ENCODE results near the gene AMN1. TPM values are rescaled to one million over a fixed set of nuclear protein-coding genes. Genes with fewer than 3 reads are reported as not detected.
"Not testable (repeated sequence)": the region's sequence is repeated elsewhere in the genome, so short reads cannot be mapped to it uniquely, and the experiment has no call there.

Gene AMN1
- total and polyA plus RNA-seq, 8 donors, result 3.5 to 8.4 (median 4.9) TPM

DNA sequence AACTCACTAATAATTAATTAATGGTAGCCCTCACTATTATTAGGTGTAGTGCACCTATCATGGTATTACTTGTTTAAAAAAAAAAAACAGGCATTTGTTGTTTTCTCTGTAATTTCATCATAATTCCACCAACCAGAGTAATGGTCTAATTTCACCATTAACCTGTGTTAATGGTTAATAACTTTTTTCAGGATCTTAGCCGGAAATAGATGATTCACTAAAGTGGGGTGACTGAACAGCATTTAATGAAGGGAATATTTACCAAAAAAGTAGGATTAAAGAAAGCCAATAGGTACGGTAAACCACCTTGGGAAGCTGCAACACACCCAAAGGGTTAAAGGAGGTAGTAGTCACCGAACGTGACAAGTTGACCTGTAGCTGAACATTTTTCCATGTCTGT lies 56.3 kb downstream of the AMN1 start:
- Histone ChIP-seq H3K4me3 (no peak overlapping the region), H3K9me3 (no peaks in the 10 kb centered on the region), H3K4me1 (no peaks in the 10 kb centered on the region), H3K27ac (no peak overlapping the region), H3K36me3 (no peaks in the 10 kb centered on the region), H3K27me3 (no peaks in the 10 kb centered on the region)
- intact Hi-C loops (cut with DNase I), result no loop called here
- no peak for ATAC-seq
- WGBS, 2 donors, result 85 to 89% methylated on average over 4 of the region's 4 CpGs
- TF ChIP-seq, protein P1, sequence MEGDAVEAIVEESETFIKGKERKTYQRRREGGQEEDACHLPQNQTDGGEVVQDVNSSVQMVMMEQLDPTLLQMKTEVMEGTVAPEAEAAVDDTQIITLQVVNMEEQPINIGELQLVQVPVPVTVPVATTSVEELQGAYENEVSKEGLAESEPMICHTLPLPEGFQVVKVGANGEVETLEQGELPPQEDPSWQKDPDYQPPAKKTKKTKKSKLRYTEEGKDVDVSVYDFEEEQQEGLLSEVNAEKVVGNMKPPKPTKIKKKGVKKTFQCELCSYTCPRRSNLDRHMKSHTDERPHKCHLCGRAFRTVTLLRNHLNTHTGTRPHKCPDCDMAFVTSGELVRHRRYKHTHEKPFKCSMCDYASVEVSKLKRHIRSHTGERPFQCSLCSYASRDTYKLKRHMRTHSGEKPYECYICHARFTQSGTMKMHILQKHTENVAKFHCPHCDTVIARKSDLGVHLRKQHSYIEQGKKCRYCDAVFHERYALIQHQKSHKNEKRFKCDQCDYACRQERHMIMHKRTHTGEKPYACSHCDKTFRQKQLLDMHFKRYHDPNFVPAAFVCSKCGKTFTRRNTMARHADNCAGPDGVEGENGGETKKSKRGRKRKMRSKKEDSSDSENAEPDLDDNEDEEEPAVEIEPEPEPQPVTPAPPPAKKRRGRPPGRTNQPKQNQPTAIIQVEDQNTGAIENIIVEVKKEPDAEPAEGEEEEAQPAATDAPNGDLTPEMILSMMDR (IDR thresholded peaks at IDR 0.05), result no peak
- FAIRE-seq, result no peak
- DNase-seq, result no peak

DNA sequence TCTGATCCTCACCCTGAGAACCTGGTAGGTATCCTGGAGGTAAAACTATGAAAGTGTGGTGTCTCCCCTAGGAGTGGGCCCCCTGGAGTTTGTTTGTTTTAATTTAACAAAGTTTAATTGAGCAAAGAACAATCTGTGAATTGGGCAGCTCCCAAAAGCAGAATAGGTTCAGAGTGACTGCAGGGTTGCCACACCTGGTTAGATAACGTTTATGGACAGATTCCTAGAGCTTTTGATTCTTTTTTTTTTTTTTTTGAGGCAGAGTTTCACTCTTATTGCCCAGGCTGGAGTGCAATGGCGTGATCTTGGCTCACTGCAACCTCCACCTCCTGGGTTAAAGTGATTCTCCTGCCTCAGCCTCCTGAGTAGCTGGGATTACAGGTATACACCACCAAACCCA lies 59.2 kb downstream of the AMN1 start:
- H3K27ac ChIP-seq; FAIRE-seq; ATAC-seq; H3K9me3 ChIP-seq; H3K4me1 ChIP-seq; H3K36me3 ChIP-seq; H3K4me3 ChIP-seq; intact Hi-C loops (cut with DNase I); DNase-seq; H3K27me3 ChIP-seq: not testable (repeated sequence)
- WGBS, 2 donors, result 83 to 90% methylated on average over 2 of the region's 2 CpGs

DNA sequence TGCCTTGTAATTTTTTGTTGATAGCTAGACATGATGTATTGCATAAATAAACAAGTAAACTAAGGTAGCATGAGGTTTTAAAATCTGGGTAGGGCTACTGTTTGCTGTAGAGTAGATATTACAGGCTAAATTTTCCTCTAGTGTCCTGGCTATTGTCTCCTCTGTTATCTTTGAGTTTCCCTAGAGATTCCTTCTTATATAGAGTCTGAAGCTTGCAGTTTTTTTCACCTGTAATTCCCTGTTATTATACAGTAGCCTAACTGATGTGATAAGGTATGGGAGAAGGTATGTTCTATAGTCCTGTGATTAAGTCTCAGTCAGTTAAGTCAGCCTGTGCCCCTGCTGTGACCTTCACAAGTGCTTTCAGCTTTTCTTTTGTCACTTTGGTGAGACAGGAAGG lies 59.8 kb downstream of the AMN1 start:
- FAIRE-seq (no peak), DNase-seq (no peak)
- intact Hi-C loops (cut with DNase I), result no loop called here

DNA sequence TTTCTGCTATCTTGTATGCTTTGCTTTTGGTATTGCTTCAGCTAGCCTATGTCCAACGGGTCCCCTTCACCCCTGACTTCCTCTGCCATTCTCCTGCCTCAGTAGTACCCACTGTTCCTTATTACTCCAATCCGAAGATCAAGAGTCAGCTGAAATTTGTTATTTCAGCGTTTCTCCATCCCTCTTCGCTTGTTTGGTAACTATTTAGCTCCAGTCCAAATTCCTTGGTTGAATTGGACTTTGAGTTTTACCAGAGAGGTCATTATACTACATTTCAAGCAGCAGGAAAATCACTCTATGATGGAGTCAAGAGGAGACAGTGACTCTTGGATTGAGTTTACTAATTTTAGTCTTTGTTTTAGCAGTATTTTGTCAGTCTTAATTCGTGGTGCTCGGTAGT lies 64.8 kb downstream of the AMN1 start:
- intact Hi-C loops (cut with DNase I), result no loop called here

More for the DNA sequence above, 59.8 kb downstream of the AMN1 start:
- Histone ChIP-seq H3K9me3 (no peaks in the 10 kb centered on the region), H3K27ac (no peak overlapping the region), H3K27me3 (no peaks in the 10 kb centered on the region), H3K36me3 (no peaks in the 10 kb centered on the region), H3K4me1 (no peaks in the 10 kb centered on the region), H3K4me3 (no peak overlapping the region)
- ATAC-seq, result no peak
- TF ChIP-seq, protein P1 (IDR thresholded peaks at IDR 0.05), result no peak

DNA sequence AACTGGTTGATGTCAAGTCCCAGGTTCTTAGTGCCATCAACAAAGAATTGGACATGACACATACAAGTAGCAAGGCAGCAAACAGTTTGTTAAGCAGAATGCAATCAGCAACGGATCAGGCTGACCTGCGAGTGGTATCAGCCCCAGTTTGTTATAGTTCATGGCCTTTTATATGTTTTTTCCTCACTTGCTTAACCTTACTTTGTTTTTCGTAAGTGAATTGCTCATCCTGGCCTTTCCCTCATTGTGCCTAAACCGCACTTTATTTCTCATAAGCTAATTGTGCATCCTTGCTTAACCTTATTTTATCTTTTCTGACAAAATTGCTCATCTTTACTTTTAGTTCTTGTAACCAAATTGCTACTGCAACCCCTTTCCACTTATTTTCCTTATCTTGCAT lies 65.2 kb downstream of the AMN1 start:
- DNase-seq (no peak), FAIRE-seq (no peak)
- intact Hi-C loops (cut with DNase I), result no loop called here

More for the DNA sequence above, 64.8 kb downstream of the AMN1 start:
- no peaks in the 10 kb centered on the region for H3K27me3 ChIP-seq
- peaks cover 0 to 2% (median 0%) of the 10 kb centered on the region in 3 donors for H3K36me3 ChIP-seq
- DNase-seq (no peak), ATAC-seq (no peak), FAIRE-seq (no peak)
- WGBS, 2 donors, result 85 to 93% methylated on average over 6 of the region's 6 CpGs
- H3K4me3 ChIP-seq, result no peak overlapping the region
- H3K9me3 ChIP-seq, result no peaks in the 10 kb centered on the region
- TF ChIP-seq, protein P1 (IDR thresholded peaks at IDR 0.05), result no peak
- H3K27ac ChIP-seq, result no peak overlapping the region
- peaks cover 0 to 6% (median 6%) of the 10 kb centered on the region in 3 donors for H3K4me1 ChIP-seq

More for the DNA sequence above, 65.2 kb downstream of the AMN1 start:
- ATAC-seq, result no peak
- TF ChIP-seq, protein P1 (IDR thresholded peaks at IDR 0.05), result no peak
- H3K9me3 ChIP-seq, result no peaks in the 10 kb centered on the region
- WGBS, 2 donors, result 87% methylated on average over 4 of the region's 4 CpGs
- H3K36me3 ChIP-seq, result peaks cover 0 to 2% (median 0%) of the 10 kb centered on the region in 3 donors
- peaks cover 0 to 6% (median 6%) of the 10 kb centered on the region in 3 donors for H3K4me1 ChIP-seq
- no peak overlapping the region for H3K27ac ChIP-seq
- H3K27me3 ChIP-seq, result no peaks in the 10 kb centered on the region
- no peak overlapping the region for H3K4me3 ChIP-seq

Data from pancreas (tissue), 10 donors.